Activated naive CD4-positive, alpha-beta T cell treated with anti-CD3 and anti-CD28 coated beads, Interleukin-2, amount 50 U/mL, for 72 hours (primary cell): ENCODE measurements around the gene CPHXL2. TPM values are rescaled to one million over a fixed set of nuclear protein-coding genes. Genes with fewer than 3 reads are reported as not detected.

Experiments
- ATAC-seq, 2 donors: fragments of 150-1000 bp; cut with Tn5 transposase; 2 replicates each; pipeline ENCODE4 v1.10.0; 2021; ENCODE audit warnings: mild to moderate bottlenecking in 2 of 2, moderate library complexity in 2 of 2
- DNase-seq, 2 donors: peaks; one replicate each; pipeline ENCODE4 v3.0.0; 2021 to 2022; ENCODE audit warnings: low spot score in 2 of 2
- H3K27ac Mint-ChIP-seq, 2 donors: one replicate each; pipeline ENCODE4 v1.8.0; 2022; ENCODE audit warnings: mild to moderate bottlenecking in 2 of 2, mixed read lengths in 2 of 2
- H3K36me3 Mint-ChIP-seq, 2 donors: one replicate each; pipeline ENCODE4 v1.8.0; 2022; ENCODE audit warnings: mixed read lengths in 2 of 2
- H3K9me3 Mint-ChIP-seq, 2 donors: one replicate each; pipeline ENCODE4 v1.8.0; 2022; ENCODE audit warnings: mixed read lengths in 2 of 2
- total RNA-seq, 2 donors: library from RNA; stranded (reverse); gene quantifications; one replicate each; pipeline ENCODE4 v1.2.3, GENCODE V29; 2022

CPHXL2 gene
- total RNA-seq, 2 donors from 2014 or later, result not detected

GRCh38 chr16:75648265-75649076, 28.3 kb downstream of the CPHXL2 start:
- peak; percentile 37 to 45 for ATAC-seq
- H3K9me3 Mint-ChIP-seq, result no peaks in the 10 kb centered on the region
- H3K36me3 Mint-ChIP-seq, result peaks cover 36 to 40% of the 10 kb centered on the region in 2 donors
- H3K27ac Mint-ChIP-seq, result peak overlapping the region; percentile 96 to 97
- DNase-seq, result peak; percentile 79 to 83

GRCh38 chr16:75647492-75648264, 29.1 kb downstream of the CPHXL2 start, which contains the start of the genes KARS1 and TERF2IP:
Gene KARS1 (minus strand): TSS chr16:75647665. CDS start chr16:75647639, 26 bp downstream.
Gene TERF2IP (plus strand): TSS chr16:75647773. CDS start chr16:75647883, 110 bp downstream.
- H3K9me3 Mint-ChIP-seq, result no peaks in the 10 kb centered on the region
- H3K27ac Mint-ChIP-seq, result peak within 1 kb of the TSS; percentile 97 to 99
- ATAC-seq (peak; percentile 93 to 94), DNase-seq (peak; percentile 91 to 96)
- H3K36me3 Mint-ChIP-seq, result peaks cover 36 to 40% of the 10 kb centered on the region in 2 donors

GRCh38 chr16:75647112-75647491, 29.7 kb downstream of the CPHXL2 start:
- H3K27ac Mint-ChIP-seq, result peak overlapping the region; percentile 97 to 99
- DNase-seq (no peak), ATAC-seq (peak in 1 of 2 donors; percentile 14)
- no peaks in the 10 kb centered on the region for H3K9me3 Mint-ChIP-seq
- peaks cover 36 to 40% of the 10 kb centered on the region in 2 donors for H3K36me3 Mint-ChIP-seq

GRCh38 chr16:75644240-75645012, 32.4 kb downstream of the CPHXL2 start:
- H3K27ac Mint-ChIP-seq, result peak overlapping the region in 1 of 2 donors; percentile 72
- no peaks in the 10 kb centered on the region for H3K9me3 Mint-ChIP-seq
- DNase-seq (no peak), ATAC-seq (no peak)
- peaks cover 33 to 44% of the 10 kb centered on the region in 2 donors for H3K36me3 Mint-ChIP-seq

GRCh38 chr16:75640598-75640997, 36.2 kb downstream of the CPHXL2 start:
- DNase-seq, result no peak
- no peak for ATAC-seq
- Mint-ChIP-seq H3K27ac (peak overlapping the region in 1 of 2 donors; percentile 87), H3K36me3 (peaks cover 22 to 48% of the 10 kb centered on the region in 2 donors), H3K9me3 (no peaks in the 10 kb centered on the region)

- DNase-seq (no peak), ATAC-seq (no peak)
- H3K36me3 Mint-ChIP-seq, result peaks cover 26 to 51% of the 10 kb centered on the region in 2 donors
- no peaks in the 10 kb centered on the region for H3K9me3 Mint-ChIP-seq
- H3K27ac Mint-ChIP-seq, result no peak overlapping the region
Measured at GRCh38 chr16:75635036-75635435, 41.8 kb downstream of the CPHXL2 start.

GRCh38 chr16:75632857-75633256, 44.0 kb downstream of the CPHXL2 start:
- peak overlapping the region in 1 of 2 donors; percentile 22 for H3K27ac Mint-ChIP-seq
- DNase-seq, result no peak
- H3K9me3 Mint-ChIP-seq, result no peaks in the 10 kb centered on the region
- ATAC-seq, result no peak
- H3K36me3 Mint-ChIP-seq, result peaks cover 41 to 64% of the 10 kb centered on the region in 2 donors

GRCh38 chr16:75630052-75630451, 46.8 kb downstream of the CPHXL2 start:
- peaks cover 52 to 71% of the 10 kb centered on the region in 2 donors for H3K36me3 Mint-ChIP-seq
- H3K27ac Mint-ChIP-seq, result peak overlapping the region in 1 of 2 donors; percentile 38
- DNase-seq (no peak), ATAC-seq (no peak)
- no peaks in the 10 kb centered on the region for H3K9me3 Mint-ChIP-seq

- H3K9me3 Mint-ChIP-seq, result no peaks in the 10 kb centered on the region
- peak overlapping the region; percentile 41 to 52 for H3K27ac Mint-ChIP-seq
- H3K36me3 Mint-ChIP-seq, result peaks cover 57 to 78% of the 10 kb centered on the region in 2 donors
- DNase-seq (no peak), ATAC-seq (no peak)
Measured at GRCh38 chr16:75629132-75629531, 47.7 kb downstream of the CPHXL2 start.

GRCh38 chr16:75628351-75628750, 48.5 kb downstream of the CPHXL2 start:
- peaks cover 57 to 73% of the 10 kb centered on the region in 2 donors for H3K36me3 Mint-ChIP-seq
- H3K27ac Mint-ChIP-seq, result peak overlapping the region; percentile 41 to 77
- ATAC-seq (no peak), DNase-seq (no peak)
- no peaks in the 10 kb centered on the region for H3K9me3 Mint-ChIP-seq

GRCh38 chr16:75627851-75628250, 49.0 kb downstream of the CPHXL2 start:
- Mint-ChIP-seq H3K9me3 (no peaks in the 10 kb centered on the region), H3K27ac (peak overlapping the region; percentile 41 to 77), H3K36me3 (peaks cover 59 to 73% of the 10 kb centered on the region in 2 donors)
- no peak for DNase-seq
- ATAC-seq, result no peak

GRCh38 chr16:75626806-75627205, 50.0 kb downstream of the CPHXL2 start:
- H3K9me3 Mint-ChIP-seq, result no peaks in the 10 kb centered on the region

GRCh38 chr16:75624921-75625334, 51.9 kb downstream of the CPHXL2 start:
- H3K9me3 Mint-ChIP-seq, result no peaks in the 10 kb centered on the region
- peak overlapping the region in 1 of 2 donors; percentile 14 for H3K27ac Mint-ChIP-seq
- ATAC-seq (no peak), DNase-seq (no peak)
- H3K36me3 Mint-ChIP-seq, result peaks cover 57 to 59% of the 10 kb centered on the region in 2 donors

More at GRCh38 chr16:75626806-75627205, 50.0 kb downstream of the CPHXL2 start:
- no peak for DNase-seq
- H3K36me3 Mint-ChIP-seq, result peaks cover 65 to 67% of the 10 kb centered on the region in 2 donors
- ATAC-seq, result no peak
- peak overlapping the region; percentile 1 to 5 for H3K27ac Mint-ChIP-seq

- Mint-ChIP-seq H3K36me3 (peaks cover 50 to 54% of the 10 kb centered on the region in 2 donors), H3K9me3 (no peaks in the 10 kb centered on the region), H3K27ac (peak within 1 kb of the TSS; percentile 95 to 98)
- peak; percentile 92 to 98 for DNase-seq
- ATAC-seq, result peak; percentile 93 to 97
Measured at GRCh38 chr16:75622761-75623605, 53.8 kb downstream of the CPHXL2 start, which contains the start of gene ADAT1. Gene ADAT1 (minus strand): TSS chr16:75623281. CDS start chr16:75620799, 2,482 bp downstream.

GRCh38 chr16:75621170-75621477, 55.7 kb downstream of the CPHXL2 start:
- Mint-ChIP-seq H3K36me3 (peaks cover 37 to 47% of the 10 kb centered on the region in 2 donors), H3K9me3 (no peaks in the 10 kb centered on the region), H3K27ac (no peak overlapping the region)
- DNase-seq, result no peak
- ATAC-seq, result no peak
